HepG2 (cell line): ENCODE data around the gene NIPAL1. TPM values are rescaled to one million over a fixed set of nuclear protein-coding genes. Genes with fewer than 3 reads are reported as not detected.

Experiments
- ADNP ChIP-seq: sonication (generic); formaldehyde crosslinking; IDR thresholded peaks from 2 replicates; pipeline ENCODE4 v1.4.0; 2020; ENCODE audit warnings: missing genetic modification reagents
- E2F1 ChIP-seq: sonication (generic); formaldehyde crosslinking; IDR thresholded peaks from 2 replicates; pipeline ENCODE4 v1.5.0; 2020; ENCODE audit warnings: missing genetic modification reagents
- FOSL2 ChIP-seq: sonication (generic); formaldehyde crosslinking; IDR thresholded peaks from 2 replicates; pipeline ENCODE4 v1.4.0; 2020; ENCODE audit warnings: missing genetic modification reagents
- FOXK2 ChIP-seq: fragments of 450-650 bp; IDR thresholded peaks from 2 replicates; pipeline ENCODE4 v1.6.1; 2016
- FOXP1 ChIP-seq, 2 experiments: fragments of 450-650 bp in 1 of 2; IDR thresholded peaks; 2 replicates each; pipeline ENCODE4 v1.6.1; 2017 to 2018; ENCODE audit warnings: antibody characterized with exemption in 1 of 2
- MLLT10 ChIP-seq: sonication (generic); formaldehyde crosslinking; IDR thresholded peaks from 2 replicates; pipeline ENCODE4 v1.4.0; 2020; ENCODE audit warnings: missing genetic modification reagents
- MYC ChIP-seq: sonication (generic); formaldehyde crosslinking; IDR thresholded peaks from 2 replicates; pipeline ENCODE4 v1.9.0; 2021; ENCODE audit warnings: missing genetic modification reagents, borderline replicate concordance
- NFKB2 ChIP-seq: sonication (generic); formaldehyde crosslinking; IDR thresholded peaks from 2 replicates; pipeline ENCODE4 v1.4.0; 2020; ENCODE audit warnings: missing genetic modification reagents, borderline replicate concordance
- PAXIP1 ChIP-seq: sonication (generic); formaldehyde crosslinking; conservative IDR thresholded peaks from 2 replicates; pipeline ENCODE4 v1.4.0; 2020; ENCODE audit warnings: mild to moderate bottlenecking, missing genetic modification reagents, moderate library complexity
- PBX3 ChIP-seq: sonication (generic); formaldehyde crosslinking; IDR thresholded peaks from 2 replicates; pipeline ENCODE4 v1.8.1; 2023; ENCODE audit warnings: missing genetic modification reagents, inconsistent platforms, borderline replicate concordance
- RAD21 ChIP-seq: fragments of 450-650 bp; formaldehyde crosslinking; IDR thresholded peaks from 2 replicates; pipeline ENCODE4 v1.5.0; 2020; ENCODE audit warnings: mild to moderate bottlenecking
- RARA ChIP-seq: IDR thresholded peaks from 2 replicates; pipeline ENCODE4 v1.6.1; 2016; ENCODE audit warnings: missing genetic modification reagents, missing compliant biosample characterization
- SOX13 ChIP-seq, 3 experiments: fragments of 450-650 bp in 1 of 3; sonication (generic) in 1 of 3; formaldehyde crosslinking in 1 of 3; IDR thresholded peaks in 2 of 3; conservative IDR thresholded peaks in 1 of 3; 2 replicates each; pipeline versions ENCODE4 v1.5.0 to v1.6.1; 2016 to 2020; ENCODE audit warnings: antibody characterized with exemption in 1 of 3, mild to moderate bottlenecking in 1 of 3, missing compliant biosample characterization in 1 of 3, missing genetic modification reagents in 1 of 3, moderate library complexity in 1 of 3
- TBX2 ChIP-seq: sonication (generic); formaldehyde crosslinking; IDR thresholded peaks from 2 replicates; pipeline ENCODE4 v1.5.0; 2020; ENCODE audit warnings: missing genetic modification reagents, mild to moderate bottlenecking, borderline replicate concordance
- TFE3 ChIP-seq: IDR thresholded peaks from 2 replicates; pipeline ENCODE4 v1.6.1; 2016
- THAP11 ChIP-seq: IDR thresholded peaks from 2 replicates; pipeline ENCODE4 v1.6.1; 2016; ENCODE audit warnings: missing biosample characterization, missing genetic modification reagents
- ZBTB7A ChIP-seq: sonication (generic); formaldehyde crosslinking; IDR thresholded peaks from 2 replicates; pipeline ENCODE4 v1.8.0; 2022; ENCODE audit warnings: mild to moderate bottlenecking, missing genetic modification reagents
- ZGPAT ChIP-seq: IDR thresholded peaks from 2 replicates; pipeline ENCODE4 v1.6.1; 2016; ENCODE audit warnings: mild to moderate bottlenecking
- ZNF292 ChIP-seq: sonication (generic); formaldehyde crosslinking; IDR thresholded peaks from 2 replicates; pipeline ENCODE4 v1.8.1; 2022; ENCODE audit warnings: mild to moderate bottlenecking, low read depth, missing genetic modification reagents, borderline replicate concordance
- polyA plus RNA-seq, 8 experiments: library from polyadenylated mRNA; depleted of rRNA in 3 of 8; stranded (reverse) in 7 of 8; unstranded in 1 of 8; fragments of >200 nt; fragmentation: Illumina TruSeq in 4 of 8; extraction: Trizol in 4 of 8; gene quantifications; 2 replicates each; pipeline versions ENCODE4 v1.2.1 to v1.2.3, GENCODE V29; 2011 to 2016; ENCODE audit warnings: low read depth in 4 of 8, missing spikeins in 1 of 8, mixed read lengths in 1 of 8; ENCODE audit not compliant: insufficient read depth in 1 of 8
- total RNA-seq, 5 experiments: library from RNA; depleted of rRNA; stranded (reverse); fragments of >200 nt; fragmentation: Illumina TruSeq; extraction: Trizol; gene quantifications; 2 replicates each; pipeline ENCODE4 v1.2.3, GENCODE V29; 2016; ENCODE audit warnings: low read depth in 1 of 5

NIPAL1 gene
- total and polyA plus RNA-seq, 2 of the 13 experiments (the other 11 are each of a cell fraction or from before 2014, with no cell fraction given): 1.4 to 3.4 TPM

- TF ChIP-seq ADNP (CRISPR knock-in tag): no peak
- no peak for TF ChIP-seq ZBTB7A (CRISPR knock-in tag)
- peak; percentile 45; the same call in 1 of the 2 replicates for TF ChIP-seq THAP11 (CRISPR knock-in tag)
- TF ChIP-seq TBX2 (CRISPR knock-in tag): peak; percentile 47; the same call in 1 of the 2 replicates
- TF ChIP-seq FOSL2 (CRISPR knock-in tag): 0 out of 2 replicates have a peak, but pooled peaks have one; percentile 13
- no peak for TF ChIP-seq NFKB2 (CRISPR knock-in tag)
- peak; percentile 82 for TF ChIP-seq PAXIP1 (CRISPR knock-in tag)
- TF ChIP-seq MYC: no peak
- peak; percentile 56; the same call in 1 of the 2 replicates for TF ChIP-seq FOXK2
- TF ChIP-seq RAD21 (CRISPR knock-in tag): no peak
- peak; percentile 58; the same call in 1 of the 2 replicates for TF ChIP-seq ZGPAT (CRISPR knock-in tag)
- peak; percentile 73; the same call in 1 of the 2 replicates for TF ChIP-seq FOXP1 (IDR thresholded peaks at IDR 0.05)
- TF ChIP-seq FOXP1 (CRISPR knock-in tag; IDR thresholded peaks at IDR 0.05): peak; percentile 94
- no peak for TF ChIP-seq E2F1 (CRISPR knock-in tag)
- TF ChIP-seq ZNF292: peak; percentile 64; the same call in 1 of the 2 replicates
- peak; percentile 90 for TF ChIP-seq TFE3 (CRISPR knock-in tag)
- peak; percentile 43 for TF ChIP-seq RARA (CRISPR knock-in tag)
- TF ChIP-seq MLLT10: no peak
- peak; percentile 48; the same call in 1 of the 2 replicates for TF ChIP-seq SOX13 (IDR thresholded peaks at IDR 0.05)
- TF ChIP-seq SOX13 (CRISPR knock-in tag; conservative IDR thresholded peaks at IDR 0.05 in 1 of 2, IDR thresholded peaks at IDR 0.05 in 1 of 2): peak in 1 of 2 experiments; percentile 88; a peak in 2 of 4 replicates
- TF ChIP-seq PBX3 (CRISPR knock-in tag): no peak
Measured at GRCh38 chr4:48042979-48043461, 26.4 kb downstream of the NIPAL1 start (continued).
